ENCODE results near the gene WWOX.

The WWOX gene

GRCh38 chr16:79098907-79099306, 999.5 kb downstream of the WWOX start:
- DNase-seq, result no peak

- no peak for DNase-seq
Observed at GRCh38 chr16:79099716-79100115, 1000.3 kb downstream of the WWOX start.

- no peak for DNase-seq
Observed at GRCh38 chr16:79100447-79100846, 1001.0 kb downstream of the WWOX start.

- no peak for DNase-seq
Observed at GRCh38 chr16:79101491-79101890, 1002.0 kb downstream of the WWOX start.

GRCh38 chr16:79104567-79104966, 1005.1 kb downstream of the WWOX start:
- DNase-seq, result no peak

GRCh38 chr16:79107301-79107700, 1007.8 kb downstream of the WWOX start:
- no peak for DNase-seq

GRCh38 chr16:79109771-79110170, 1010.3 kb downstream of the WWOX start:
- no peak for DNase-seq

- no peak for DNase-seq
Observed at GRCh38 chr16:79110242-79110641, 1010.8 kb downstream of the WWOX start.

- no peak for DNase-seq
Observed at GRCh38 chr16:79110953-79111352, 1011.5 kb downstream of the WWOX start.

GRCh38 chr16:79112462-79112861, 1013.0 kb downstream of the WWOX start:
- DNase-seq, result no peak

- no peak for DNase-seq
Observed at GRCh38 chr16:79113826-79114225, 1014.4 kb downstream of the WWOX start.

GRCh38 chr16:79114759-79115158, 1015.3 kb downstream of the WWOX start:
- no peak for DNase-seq

- DNase-seq, result no peak
Observed at GRCh38 chr16:79121906-79122305, 1022.5 kb downstream of the WWOX start.

GRCh38 chr16:79122343-79122742, 1022.9 kb downstream of the WWOX start:
- DNase-seq, result no peak

GRCh38 chr16:79124016-79124756, 1024.7 kb downstream of the WWOX start:
- DNase-seq, result no peak

- no peak for DNase-seq
Observed at GRCh38 chr16:79127766-79128165, 1028.3 kb downstream of the WWOX start.

GRCh38 chr16:79128706-79129105, 1029.3 kb downstream of the WWOX start:
- DNase-seq, result no peak

GRCh38 chr16:79130616-79131015, 1031.2 kb downstream of the WWOX start:
- DNase-seq, result no peak

- DNase-seq, result no peak
Observed at GRCh38 chr16:79131321-79132075, 1032.0 kb downstream of the WWOX start.

GRCh38 chr16:79132701-79133100, 1033.2 kb downstream of the WWOX start:
- DNase-seq, result no peak

- DNase-seq, result no peak
Observed at GRCh38 chr16:79134300-79134699, 1034.8 kb downstream of the WWOX start.

GRCh38 chr16:79136955-79137354, 1037.5 kb downstream of the WWOX start:
- no peak for DNase-seq

GRCh38 chr16:79137426-79137939, 1038.0 kb downstream of the WWOX start:
- DNase-seq, result no peak

GRCh38 chr16:79139799-79140198, 1040.3 kb downstream of the WWOX start:
- DNase-seq, result no peak
